GM23248 (cell line): ENCODE results near the gene LLGL2. TPM values are rescaled to one million over a fixed set of nuclear protein-coding genes. Genes with fewer than 3 reads are reported as not detected.
A peak's percentile ranks its signal among the peaks of the same experiment; 100 is the strongest.
"Not testable (repeated sequence)": the region's sequence is repeated elsewhere in the genome, so short reads cannot be mapped to it uniquely, and the experiment has no call there.

Source experiments
- DNase-seq: peaks from one replicate; pipeline ENCODE4 v3.0.0-alpha.2; 2015
- H2AFZ ChIP-seq: fragments of 200-600 bp; sonication (generic); 2 replicates; pipeline ENCODE4 v1.6.1; 2016; ENCODE audit warnings: antibody characterized with exemption
- H3F3A ChIP-seq: fragments of 200-600 bp; sonication (generic); 2 replicates; pipeline ENCODE4 v1.6.1; 2016; ENCODE audit warnings: mild to moderate bottlenecking, antibody characterized with exemption, mixed run types; ENCODE audit not compliant: insufficient read depth
- H3K27ac ChIP-seq: fragments of 200-600 bp; sonication (generic); 2 replicates; pipeline ENCODE4 v1.5.1; 2016; ENCODE audit warnings: mild to moderate bottlenecking
- H3K27me3 ChIP-seq: fragments of 200-600 bp; sonication (generic); replicated peaks from 2 replicates; pipeline ENCODE4 v1.6.1; 2016; ENCODE audit warnings: mild to moderate bottlenecking; ENCODE audit not compliant: insufficient read depth
- H3K36me3 ChIP-seq: fragments of 200-600 bp; sonication (generic); 2 replicates; pipeline ENCODE4 v1.6.1; 2016; ENCODE audit warnings: low read depth, mild to moderate bottlenecking
- H3K4me1 ChIP-seq: fragments of 200-600 bp; sonication (generic); 2 replicates; pipeline ENCODE4 v1.6.1; 2016; ENCODE audit warnings: mild to moderate bottlenecking; ENCODE audit not compliant: insufficient read depth
- H3K4me2 ChIP-seq: fragments of 200-600 bp; sonication (generic); one replicate; pipeline ENCODE4 v1.6.1; 2016; ENCODE audit warnings: mild to moderate bottlenecking; ENCODE audit not compliant: unreplicated experiment
- H3K4me3 ChIP-seq: fragments of 200-600 bp; sonication (generic); 2 replicates; pipeline ENCODE4 v1.5.1; 2016; ENCODE audit warnings: mild to moderate bottlenecking
- H3K79me2 ChIP-seq: fragments of 200-600 bp; sonication (generic); 2 replicates; pipeline ENCODE4 v1.6.1; 2016; ENCODE audit warnings: mild to moderate bottlenecking; ENCODE audit not compliant: insufficient read depth
- H3K9ac ChIP-seq: fragments of 200-600 bp; sonication (generic); 2 replicates; pipeline ENCODE4 v1.6.1; 2016; ENCODE audit warnings: mild to moderate bottlenecking
- H3K9me2 ChIP-seq: fragments of 200-600 bp; sonication (generic); 2 replicates; pipeline ENCODE4 v1.6.1; 2016; ENCODE audit warnings: mixed run types, mild to moderate bottlenecking, moderate library complexity; ENCODE audit not compliant: insufficient read depth
- H3K9me3 ChIP-seq: fragments of 200-600 bp; sonication (generic); one replicate; pipeline ENCODE4 v1.6.1; 2017; ENCODE audit warnings: low read depth
- H4K20me1 ChIP-seq: fragments of 200-600 bp; sonication (generic); 2 replicates; pipeline ENCODE4 v1.6.0; 2016; ENCODE audit not compliant: insufficient read depth
- EZH2 ChIP-seq: fragments of 200-600 bp; sonication (generic); IDR thresholded peaks from 2 replicates; pipeline ENCODE4 v1.6.1; 2018; ENCODE audit warnings: antibody characterized with exemption, mild to moderate bottlenecking; ENCODE audit not compliant: insufficient read depth, poor library complexity, severe bottlenecking
- EZH2phosphoT487 ChIP-seq: fragments of 200-600 bp; sonication (generic); IDR thresholded peaks from 2 replicates; pipeline ENCODE4 v1.6.1; 2018; ENCODE audit warnings: antibody characterized with exemption, moderate library complexity, mild to moderate bottlenecking, low read depth; ENCODE audit not compliant: insufficient read depth
- WGBS, 2 experiments: methylation state at CpG; one replicate each; pipeline ENCODE4 v1.1.6; 2015 to 2017; ENCODE audit warnings: low lambda C conversion rate in 2 of 2, low coverage in 1 of 2; ENCODE audit errors: missing lambda C conversion rate in 2 of 2; 5-methylcytosine and 5-hydroxymethylcytosine counted together
- in situ Hi-C: fragments of 300-500 bp; cut with MboI; formaldehyde crosslinking; loops from 2 replicates; pipeline ENCODE4 v1.15.0; 2020
- polyA plus RNA-seq: library from polyadenylated mRNA; unstranded; fragments of >200 nt; fragmentation: Nextera tagmentation; extraction: Ambion mirVana; gene quantifications from 2 replicates; pipeline ENCODE4 v1.2.1, GENCODE V29; 2016
- total RNA-seq: library from RNA; depleted of rRNA; stranded (reverse); fragments of >200 nt; shearing (Covaris generic); gene quantifications from 2 replicates; pipeline ENCODE4 v1.2.3, GENCODE V29; 2014; rRNA removed

The LLGL2 gene
- total RNA-seq (not detected in 2 replicates), polyA plus RNA-seq (not detected in 2 replicates)

GRCh38 chr17:75524970-75525805 is at the start of gene LLGL2:
Gene LLGL2, plus strand, starts transcription at chr17:75525697. Its CDS starts 17,730 bp downstream, at chr17:75543427.
- peak within 1 kb of the TSS; percentile 38; the same call in 1 of the 2 replicates for H2AFZ ChIP-seq
- DNase-seq = peak; percentile 48

GRCh38 chr17:75475851-75476250 is 49.6 kb upstream of the LLGL2 start:
- 57 to 60% methylated on average over 3 of the region's 3 CpGs for WGBS, 2 experiments
- Histone ChIP-seq H3K9ac (no peak overlapping the region), H3F3A (no peaks in the 10 kb centered on the region), H3K27ac (no peak overlapping the region), H3K9me2 (no peaks in the 10 kb centered on the region), H4K20me1 (no peaks in the 10 kb centered on the region), H3K4me1 (no peaks in the 10 kb centered on the region), H3K36me3 (no peaks in the 10 kb centered on the region), H3K9me3 (no peaks in the 10 kb centered on the region), H3K79me2 (no peaks in the 10 kb centered on the region), H3K4me3 (no peak overlapping the region), H3K27me3 (no peaks in the 10 kb centered on the region), H3K4me2 (no peak overlapping the region), H2AFZ (no peak overlapping the region)
- DNase-seq = no peak
- in situ Hi-C loops = no loop called here
- TF ChIP-seq EZH2 (no peak), EZH2phosphoT487 (no peak)

More at GRCh38 chr17:75524970-75525805, at the start of gene LLGL2:
- Histone ChIP-seq H3K36me3 (no peaks in the 10 kb centered on the region), H4K20me1 (no peaks in the 10 kb centered on the region), H3K4me1 (no peaks in the 10 kb centered on the region), H3K27ac (no peak within 1 kb of the TSS), H3K9me2 (no peaks in the 10 kb centered on the region), H3K9me3 (no peaks in the 10 kb centered on the region), H3K4me2 (peak within 1 kb of the TSS; percentile 69), H3K9ac (no peak within 1 kb of the TSS), H3K79me2 (no peaks in the 10 kb centered on the region), H3K27me3 (peaks cover 19% of the 10 kb centered on the region; the same call in 1 of the 2 replicates), H3K4me3 (peak within 1 kb of the TSS; percentile 60), H3F3A (no peaks in the 10 kb centered on the region)
- in situ Hi-C loops = no loop called here
- 2 to 4% methylated on average over 27 to 53 of the region's 108 CpGs for WGBS, 2 experiments
- TF ChIP-seq EZH2phosphoT487 (no peak), EZH2 (no peak)

- no peaks in the 10 kb centered on the region for H3K9me2 ChIP-seq
- in situ Hi-C loops = no loop called here
- no peak overlapping the region for H3K27ac ChIP-seq
- H3K4me3 ChIP-seq = no peak overlapping the region
- TF ChIP-seq EZH2phosphoT487 (no peak), EZH2 (no peak)
- no peak overlapping the region for H3K4me2 ChIP-seq
- no peak for DNase-seq
- H3K79me2 ChIP-seq = no peaks in the 10 kb centered on the region
- H3K9me3 ChIP-seq = no peaks in the 10 kb centered on the region
- H2AFZ ChIP-seq = no peak overlapping the region
- 78% methylated on average over 6 to 8 of the region's 8 CpGs for WGBS, 2 experiments
- no peaks in the 10 kb centered on the region for H3F3A ChIP-seq
- no peaks in the 10 kb centered on the region for H4K20me1 ChIP-seq
- H3K27me3 ChIP-seq = no peaks in the 10 kb centered on the region
- H3K9ac ChIP-seq = no peak overlapping the region
- no peaks in the 10 kb centered on the region for H3K4me1 ChIP-seq
- H3K36me3 ChIP-seq = no peaks in the 10 kb centered on the region
Measured at GRCh38 chr17:75476271-75476671, 49.2 kb upstream of the LLGL2 start.

- Histone ChIP-seq H3K9me3 (no peaks in the 10 kb centered on the region), H3K36me3 (no peaks in the 10 kb centered on the region), H3K4me3 (no peak overlapping the region), H4K20me1 (no peaks in the 10 kb centered on the region), H3K4me1 (no peaks in the 10 kb centered on the region), H3K4me2 (no peak overlapping the region), H2AFZ (no peak overlapping the region), H3K9ac (no peak overlapping the region), H3K27me3 (no peaks in the 10 kb centered on the region), H3K9me2 (no peaks in the 10 kb centered on the region), H3K79me2 (no peaks in the 10 kb centered on the region), H3F3A (no peaks in the 10 kb centered on the region), H3K27ac (no peak overlapping the region)
- no peak for DNase-seq
- in situ Hi-C loops = no loop called here
- 88 to 98% methylated on average over 10 to 11 of the region's 11 CpGs for WGBS, 2 experiments
- no peak for TF ChIP-seq EZH2
- TF ChIP-seq EZH2phosphoT487 = no peak
Measured at GRCh38 chr17:75476752-75477489, 48.6 kb upstream of the LLGL2 start.

- in situ Hi-C loops, H4K20me1 ChIP-seq, H3F3A ChIP-seq, H3K9me3 ChIP-seq, H3K27me3 ChIP-seq, H3K9ac ChIP-seq, H3K79me2 ChIP-seq, DNase-seq, H3K9me2 ChIP-seq, H3K36me3 ChIP-seq, H3K27ac ChIP-seq, H3K4me2 ChIP-seq, H3K4me3 ChIP-seq, H2AFZ ChIP-seq, H3K4me1 ChIP-seq: not testable (repeated sequence)
- WGBS, 2 experiments = 91 to 95% methylated on average over 11 of the region's 11 CpGs
Measured at GRCh38 chr17:75477490-75477862, 48.0 kb upstream of the LLGL2 start.
